HG03378 (cell line): ENCODE data around the gene JRKL.
"Not testable (repeated sequence)": the region's sequence is repeated elsewhere in the genome, so short reads cannot be mapped to it uniquely, and the experiment has no call there.

Source experiments
- ATAC-seq: cut with Tn5 transposase; IDR thresholded peaks from one replicate; pipeline ENCODE4 v1.9.1; 2021; ENCODE audit warnings: mild to moderate bottlenecking, moderate library complexity; ENCODE audit not compliant: unreplicated experiment

JRKL gene

GRCh38 chr11:96393753-96394348, 4.0 kb downstream of the JRKL start:
- ATAC-seq, result peak; percentile 36

DNA sequence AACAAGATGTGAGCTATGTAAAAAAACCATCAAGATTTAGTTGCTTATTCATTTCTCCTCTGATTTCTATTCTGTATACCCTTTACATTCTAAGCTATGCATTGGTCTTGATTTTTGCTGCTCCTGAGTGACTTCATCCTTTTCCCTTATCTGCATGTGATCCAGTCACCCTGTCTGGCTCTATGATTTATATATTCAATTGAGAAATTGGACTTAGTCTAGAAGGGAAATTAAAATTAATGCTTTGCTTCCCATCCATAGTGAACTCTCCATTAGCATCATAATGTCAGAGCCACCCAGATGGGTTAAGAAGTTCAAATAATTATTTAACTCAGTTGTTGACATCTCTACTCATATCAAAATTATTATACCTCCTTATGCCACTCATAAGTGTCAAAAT, 5.0 kb downstream of the JRKL start:
- no peak for ATAC-seq

- ATAC-seq, result no peak
These were observed 6.8 kb downstream of the JRKL start for GRCh38 chr11:96396637-96397036.

DNA sequence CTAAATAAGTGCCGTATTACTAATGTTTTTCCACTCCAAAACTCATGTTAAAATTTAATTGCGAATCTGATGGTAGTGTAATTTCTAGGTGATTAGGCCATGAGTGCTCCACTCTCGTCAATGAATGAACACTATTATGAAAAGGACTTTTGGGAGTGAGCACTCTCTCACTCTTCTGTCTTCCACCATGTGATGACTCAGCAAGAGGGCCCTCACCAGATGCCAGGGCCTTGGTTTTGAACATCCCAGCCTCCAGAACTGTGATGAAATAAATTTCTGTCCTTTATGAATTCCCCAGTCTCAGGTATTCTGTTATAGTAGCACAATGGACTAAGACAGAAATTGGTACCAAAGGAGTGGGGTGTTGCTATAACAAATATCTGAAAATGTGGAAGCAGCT, 8.1 kb downstream of the JRKL start:
- ATAC-seq, result no peak

GRCh38 chr11:96400697-96401096, 10.9 kb downstream of the JRKL start:
- no peak for ATAC-seq

GRCh38 chr11:96411412-96411811, 21.6 kb downstream of the JRKL start:
- not testable (repeated sequence) for ATAC-seq

- no peak for ATAC-seq
These were observed 23.1 kb downstream of the JRKL start for GRCh38 chr11:96412761-96413381.

- ATAC-seq, result no peak
These were observed 23.6 kb downstream of the JRKL start for GRCh38 chr11:96413408-96413807.

DNA sequence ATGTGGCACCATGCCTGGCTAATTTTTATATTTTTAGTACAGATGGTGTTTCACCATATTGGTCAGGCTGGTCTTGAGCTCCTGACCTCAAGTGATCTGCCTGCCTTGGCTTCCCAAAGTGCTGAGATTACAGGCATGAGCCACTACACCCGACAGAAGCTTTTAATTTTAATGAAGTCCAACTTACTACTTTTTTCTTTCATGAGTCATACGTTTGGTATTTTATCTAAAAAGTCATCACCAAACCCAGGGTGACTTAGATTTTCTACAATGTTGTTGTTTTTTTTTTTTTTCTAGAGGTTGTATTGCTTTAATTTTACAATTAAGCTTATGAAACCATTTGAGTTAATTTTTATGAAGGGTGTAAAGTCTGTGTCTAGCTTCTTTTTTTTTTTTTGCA, 34.9 kb downstream of the JRKL start:
- ATAC-seq, result no peak

- ATAC-seq, result no peak
These were observed 40.9 kb downstream of the JRKL start for GRCh38 chr11:96430668-96431067.

GRCh38 chr11:96432654-96433053, 42.8 kb downstream of the JRKL start:
- ATAC-seq, result not testable (repeated sequence)
